Fibroblast of lung (primary cell): ENCODE data around the gene TTC23.

Experiments used
- EZH2 ChIP-seq: IDR thresholded peaks from 2 replicates; pipeline ENCODE4 v1.5.1; 2012; ENCODE audit warnings: low read length, control low read depth, mild to moderate bottlenecking; ENCODE audit errors: missing control alignments
- TF ChIP-seq, protein P1 (sequence below), 2 donors: IDR thresholded peaks in 1 of 2; conservative IDR thresholded peaks in 1 of 2; 1 replicate in 1 of 2; 2 replicates in 1 of 2; pipeline ENCODE4 v1.5.1; 2011 to 2012; ENCODE audit warnings: low read length in 2 of 2, control low read depth in 1 of 2, inconsistent platforms in 1 of 2, low read depth in 1 of 2, mild to moderate bottlenecking in 1 of 2

DNA sequence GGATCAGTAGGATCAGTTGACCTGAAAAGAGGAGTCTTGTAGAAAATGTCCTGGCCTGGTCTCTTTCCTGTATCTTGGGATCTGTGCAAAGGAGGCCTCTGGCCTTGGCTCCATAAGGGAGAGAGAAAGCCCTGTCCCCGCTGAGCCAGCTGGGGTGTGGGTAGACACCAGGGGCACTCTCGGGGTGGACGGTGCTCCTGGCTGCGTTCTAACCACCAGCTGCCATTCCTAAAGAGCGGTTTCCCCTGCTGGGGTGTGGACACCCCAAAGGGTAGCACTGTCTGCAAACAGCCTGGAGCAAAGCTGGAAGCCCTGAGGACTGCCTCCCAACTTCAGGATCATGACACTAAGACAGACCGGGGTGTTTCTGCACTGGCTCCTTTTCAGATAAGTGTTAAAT is 121.0 kb downstream of the TTC23 start:
- TF ChIP-seq EZH2 = no peak
- TF ChIP-seq, protein P1, sequence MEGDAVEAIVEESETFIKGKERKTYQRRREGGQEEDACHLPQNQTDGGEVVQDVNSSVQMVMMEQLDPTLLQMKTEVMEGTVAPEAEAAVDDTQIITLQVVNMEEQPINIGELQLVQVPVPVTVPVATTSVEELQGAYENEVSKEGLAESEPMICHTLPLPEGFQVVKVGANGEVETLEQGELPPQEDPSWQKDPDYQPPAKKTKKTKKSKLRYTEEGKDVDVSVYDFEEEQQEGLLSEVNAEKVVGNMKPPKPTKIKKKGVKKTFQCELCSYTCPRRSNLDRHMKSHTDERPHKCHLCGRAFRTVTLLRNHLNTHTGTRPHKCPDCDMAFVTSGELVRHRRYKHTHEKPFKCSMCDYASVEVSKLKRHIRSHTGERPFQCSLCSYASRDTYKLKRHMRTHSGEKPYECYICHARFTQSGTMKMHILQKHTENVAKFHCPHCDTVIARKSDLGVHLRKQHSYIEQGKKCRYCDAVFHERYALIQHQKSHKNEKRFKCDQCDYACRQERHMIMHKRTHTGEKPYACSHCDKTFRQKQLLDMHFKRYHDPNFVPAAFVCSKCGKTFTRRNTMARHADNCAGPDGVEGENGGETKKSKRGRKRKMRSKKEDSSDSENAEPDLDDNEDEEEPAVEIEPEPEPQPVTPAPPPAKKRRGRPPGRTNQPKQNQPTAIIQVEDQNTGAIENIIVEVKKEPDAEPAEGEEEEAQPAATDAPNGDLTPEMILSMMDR (conservative IDR thresholded peaks at IDR 0.05 in 1 of 2, IDR thresholded peaks at IDR 0.05 in 1 of 2; ENCODE audit: low read depth in 1 of 2, low read length in 2 of 2) = no peak
